ENCODE measurements around the gene STK11.

The STK11 gene

DNA sequence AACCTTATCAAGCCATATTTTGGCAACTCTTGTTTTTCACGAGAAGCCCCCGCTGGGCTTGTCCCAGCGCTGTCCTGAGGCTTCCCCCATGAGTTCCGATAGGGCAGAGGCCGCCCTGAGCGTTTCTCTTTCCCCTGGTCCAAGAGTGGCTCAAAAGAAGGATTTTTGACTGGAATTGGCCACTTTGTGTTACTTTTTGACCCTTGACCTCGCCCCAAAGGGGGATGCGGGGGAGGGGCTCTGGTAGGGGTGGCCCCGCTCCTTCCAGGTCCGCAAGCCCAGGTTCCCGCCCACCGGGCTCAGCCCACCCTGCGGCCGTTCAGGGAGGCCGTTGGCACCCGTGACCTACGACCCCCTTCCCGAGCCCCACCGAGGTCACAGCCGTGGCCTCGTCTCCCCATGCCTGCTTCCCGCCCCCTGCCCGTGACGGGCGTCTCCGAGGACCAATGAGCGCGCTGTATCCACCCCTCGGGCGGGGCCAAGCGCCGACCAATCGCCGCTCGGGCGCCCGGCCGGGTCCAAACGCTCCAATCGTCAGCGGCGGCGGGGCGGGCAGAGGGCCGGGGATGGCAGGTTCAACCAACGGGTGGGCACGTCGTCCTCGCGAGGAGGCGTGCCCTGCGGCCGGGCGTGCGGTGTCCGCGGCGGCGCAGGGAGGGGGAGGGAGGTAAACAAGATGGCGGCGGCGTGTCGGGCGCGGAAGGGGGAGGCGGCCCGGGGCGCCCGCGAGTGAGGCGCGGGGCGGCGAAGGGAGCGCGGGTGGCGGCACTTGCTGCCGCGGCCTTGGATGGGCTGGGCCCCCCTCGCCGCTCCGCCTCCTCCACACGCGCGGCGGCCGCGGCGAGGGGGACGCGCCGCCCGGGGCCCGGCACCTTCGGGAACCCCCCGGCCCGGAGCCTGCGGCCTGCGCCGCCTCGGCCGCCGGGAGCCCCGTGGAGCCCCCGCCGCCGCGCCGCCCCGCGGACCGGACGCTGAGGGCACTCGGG lies at the start of gene STK11:
Gene STK11 (plus strand): TSS at position 665 of the 986 bp plus-strand sequence. CDS start 1,136 bp downstream, outside the sequence.
- DNase-seq = peak; percentile 95

DNA sequence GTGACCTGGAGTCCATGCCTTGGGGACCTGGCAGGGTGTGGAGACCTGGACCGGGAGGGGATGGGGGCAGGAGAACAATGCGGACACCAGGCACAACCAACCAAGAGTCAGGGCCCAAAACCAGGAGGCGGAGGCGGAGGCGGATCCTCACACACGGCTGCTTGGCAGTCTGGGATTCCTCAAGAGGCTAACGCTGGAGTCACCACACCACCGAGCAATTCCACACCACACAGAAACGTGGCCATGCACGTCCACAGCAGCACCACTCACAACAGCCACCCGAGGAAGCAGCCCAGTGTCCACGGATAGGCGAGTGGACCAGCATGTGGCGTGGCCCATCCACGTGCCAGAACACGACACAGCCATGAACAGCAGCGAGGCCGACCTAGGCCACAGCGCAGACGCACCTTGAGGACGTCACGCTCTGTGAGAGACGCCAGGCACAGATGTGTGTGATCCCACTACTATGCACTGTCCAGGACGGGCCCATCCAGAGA lies 49.2 kb upstream of the STK11 start:
- DNase-seq = no peak

- DNase-seq = no peak
Observed at GRCh38 chr19:1156830-1157615, 48.6 kb upstream of the STK11 start.

GRCh38 chr19:1157931-1158884 lies 47.4 kb upstream of the STK11 start:
- no peak for DNase-seq

- no peak for DNase-seq
Observed at GRCh38 chr19:1158885-1159448, 46.6 kb upstream of the STK11 start.

DNA sequence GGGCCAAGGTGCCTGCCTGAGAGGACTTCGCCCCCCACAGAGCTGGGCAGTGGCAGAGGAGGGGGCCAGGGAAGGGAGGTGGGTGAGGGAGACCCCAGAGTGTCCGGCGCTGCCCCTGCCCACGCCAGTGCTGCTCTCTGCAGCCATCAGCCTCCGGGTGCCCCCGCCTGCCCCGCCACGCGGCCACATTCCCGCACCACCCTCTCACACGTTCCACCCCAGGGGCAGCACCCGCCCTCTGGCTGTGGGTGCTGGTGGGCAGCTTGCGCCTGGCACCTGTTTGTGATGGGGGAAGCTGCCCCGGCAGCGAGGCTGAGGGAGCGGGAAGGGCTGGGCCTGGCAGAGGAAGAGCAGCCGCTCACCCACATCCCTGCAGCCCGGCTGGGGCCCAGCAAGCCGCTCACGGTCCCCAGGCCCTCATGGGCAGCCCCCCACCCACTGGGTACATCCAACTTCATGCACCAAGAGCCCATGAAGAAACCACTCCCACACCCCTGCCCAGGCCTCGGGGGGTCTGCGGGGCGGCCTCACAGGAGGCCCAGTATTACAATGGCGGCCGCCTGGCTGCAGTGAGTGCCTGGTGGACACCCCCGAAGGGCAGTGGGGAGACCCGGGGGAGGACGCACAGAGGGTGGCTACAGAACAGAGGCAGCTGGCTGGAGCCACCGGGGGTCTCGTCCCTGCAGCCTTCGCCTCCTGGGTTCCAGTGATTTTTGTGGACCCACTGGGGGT lies 45.5 kb upstream of the STK11 start:
- DNase-seq = no peak

- DNase-seq = peak; percentile 75
Observed at GRCh38 chr19:1161716-1162115, 43.9 kb upstream of the STK11 start.

DNA sequence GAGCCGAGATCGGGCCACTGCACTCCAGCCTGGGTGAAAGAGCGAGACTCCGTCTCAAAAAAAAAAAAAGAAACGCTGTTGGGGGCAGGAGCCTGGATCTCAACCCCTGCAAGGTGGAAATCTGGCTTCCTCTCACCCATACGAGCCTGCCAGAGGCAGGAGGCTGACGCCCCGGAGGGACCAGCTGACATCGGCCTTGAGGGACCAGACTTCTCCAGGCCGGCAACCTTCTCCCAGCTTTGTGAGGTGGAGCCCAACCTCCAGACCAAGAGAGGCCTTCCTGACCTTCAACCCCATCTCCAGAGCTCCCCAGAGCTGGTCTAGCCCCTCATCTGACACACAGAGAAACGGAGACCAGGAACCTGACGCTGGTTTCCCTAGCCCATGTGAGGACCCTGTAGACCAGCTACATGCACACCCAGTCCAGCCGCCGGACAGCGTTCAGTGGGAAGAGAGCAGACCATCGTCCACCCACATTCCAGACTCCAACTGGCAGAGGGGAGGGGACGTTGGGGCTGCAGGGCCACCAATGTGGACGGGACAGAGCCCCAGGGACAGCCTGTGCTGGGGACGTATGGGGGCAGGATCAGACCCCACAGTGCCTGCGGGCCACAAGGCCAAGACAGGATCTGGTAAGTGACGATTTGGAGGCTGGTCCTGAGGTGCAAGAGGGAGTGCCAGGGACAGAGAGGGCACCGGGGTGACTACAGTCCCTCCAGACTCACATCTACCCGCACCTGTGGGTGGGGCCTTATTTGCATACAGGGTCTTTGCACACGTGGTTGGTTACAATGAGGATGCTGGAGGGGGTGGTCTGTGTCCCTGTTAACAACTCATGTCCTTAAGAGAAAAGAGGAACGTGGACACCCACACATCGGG lies 42.9 kb upstream of the STK11 start:
- no peak for DNase-seq

- no peak for DNase-seq
Observed at GRCh38 chr19:1163283-1163933, 42.2 kb upstream of the STK11 start.

- DNase-seq = no peak
Observed at GRCh38 chr19:1163934-1164683, 41.5 kb upstream of the STK11 start.

- DNase-seq = no peak
Observed at GRCh38 chr19:1164684-1165531, 40.7 kb upstream of the STK11 start.

DNA sequence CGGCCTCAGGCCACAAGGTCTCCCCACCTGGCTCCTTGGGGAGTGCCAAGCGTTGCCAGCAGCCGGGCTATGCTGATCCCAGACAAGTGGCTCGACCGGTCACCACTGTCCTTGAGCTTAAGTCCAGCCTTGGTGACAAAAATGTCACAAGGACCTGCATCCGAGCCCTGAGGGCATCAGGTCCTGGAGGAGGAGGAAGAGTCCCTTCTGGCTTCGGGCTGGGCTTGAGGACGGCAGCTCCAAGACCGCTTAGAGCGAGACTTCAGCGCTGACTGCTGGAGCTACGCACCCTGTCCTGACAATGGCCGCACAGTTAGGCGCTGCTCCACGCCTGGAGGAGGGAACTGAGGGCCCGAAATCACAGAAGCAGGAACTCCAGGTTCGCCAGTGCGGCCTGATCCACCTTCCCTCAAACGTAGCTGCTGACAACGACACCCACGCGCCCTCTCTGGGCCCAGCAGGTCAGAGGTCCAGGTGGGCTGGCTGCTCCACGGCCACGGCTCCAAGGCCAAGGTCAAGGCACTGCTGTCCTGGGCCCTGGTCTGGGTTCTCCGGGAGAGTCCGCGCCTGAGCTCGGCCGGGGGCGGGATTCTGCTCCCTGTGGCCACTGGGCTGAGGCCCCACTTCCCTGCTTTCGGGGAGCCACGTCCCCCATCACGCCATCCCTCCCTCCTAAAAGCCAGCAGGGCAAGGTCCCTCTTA lies 38.6 kb upstream of the STK11 start:
- DNase-seq = no peak

GRCh38 chr19:1167687-1168571 lies 37.6 kb upstream of the STK11 start:
- DNase-seq = no peak

GRCh38 chr19:1168572-1169410 lies 36.8 kb upstream of the STK11 start:
- no peak for DNase-seq

- DNase-seq = no peak
Observed at GRCh38 chr19:1169411-1169791, 36.2 kb upstream of the STK11 start.
